Panc1 (cell line): ENCODE data around the gene TRIM10. TPM values are rescaled to one million over a fixed set of nuclear protein-coding genes. Genes with fewer than 3 reads are reported as not detected.

ENCODE experiments used
- ATAC-seq: fragments of 200-7000 bp; cut with Tn5 transposase; 2 replicates; pipeline ENCODE4 v1.9.1; 2020; ENCODE audit warnings: mild to moderate bottlenecking, moderate library complexity
- BruUV-seq: library from RNA; stranded (reverse); fragments of 400-500 nt; replicated peaks from 2 replicates; lab custom pipeline; 2021; lab: Mats Ljungman, UMichigan
- CTCF ChIA-PET: fragments of 300-600 bp; sonication (Branson Sonifier 250); formaldehyde crosslinking; loops from one replicate; lab custom pipeline; 2022; ENCODE audit warnings: antibody characterized with exemption; lab: Charles Lee
- POLR2A ChIA-PET: fragments of 300-600 bp; sonication (Branson Sonifier 250); formaldehyde crosslinking; loops from one replicate; lab custom pipeline; 2022; ENCODE audit warnings: antibody characterized with exemption; lab: Charles Lee
- DNase-seq: peaks from one replicate; pipeline ENCODE4 v3.0.0-alpha.2; 2010; ENCODE audit warnings: low read depth, low spot score
- H3K27ac ChIP-seq: 2 replicates; pipeline ENCODE4 v1.5.1; 2011; ENCODE audit warnings: mild to moderate bottlenecking, low read length, inconsistent platforms
- H3K27me3 ChIP-seq: fragments of 200-500 bp; sonication (Bioruptor generic); 2 replicates; pipeline ENCODE4 v1.6.0; 2014; ENCODE audit warnings: low read length, inconsistent platforms; ENCODE audit not compliant: control insufficient read depth, insufficient read depth
- H3K36me3 ChIP-seq: fragments of 200-500 bp; sonication (Bioruptor generic); 2 replicates; pipeline ENCODE4 v1.5.1; 2014; ENCODE audit warnings: inconsistent platforms, mild to moderate bottlenecking, low read length, moderate library complexity; ENCODE audit not compliant: control insufficient read depth, insufficient read depth
- H3K4me1 ChIP-seq: 2 replicates; pipeline ENCODE4 v1.5.1; 2011; ENCODE audit warnings: inconsistent platforms, mild to moderate bottlenecking, low read length, moderate library complexity; ENCODE audit not compliant: control insufficient read depth, insufficient read depth
- H3K4me3 ChIP-seq, 2 experiments: 2 replicates each; pipeline ENCODE4 v1.5.1; 2011 to 2012; ENCODE audit warnings: low read depth in 2 of 2, low read length in 2 of 2, mild to moderate bottlenecking in 2 of 2, inconsistent platforms in 1 of 2, moderate library complexity in 1 of 2
- H3K9me3 ChIP-seq: fragments of 200-500 bp; sonication (Bioruptor generic); 2 replicates; pipeline ENCODE4 v1.5.1; 2014; ENCODE audit warnings: low read depth, mild to moderate bottlenecking, inconsistent platforms, low read length, moderate library complexity; ENCODE audit not compliant: control insufficient read depth, insufficient read depth
- CTCF ChIP-seq: fragments of 450-650 bp; IDR thresholded peaks from 2 replicates; pipeline ENCODE4 v1.5.1; 2017; ENCODE audit warnings: mild to moderate bottlenecking
- POLR2AphosphoS5 ChIP-seq: IDR thresholded peaks from 2 replicates; pipeline ENCODE4 v1.6.1; 2012; ENCODE audit warnings: mild to moderate bottlenecking, low read depth, low read length, moderate library complexity
- REST ChIP-seq, 2 experiments: IDR thresholded peaks; 2 replicates each; pipeline ENCODE4 v1.6.1; 2011 to 2012; ENCODE audit warnings: low read depth in 2 of 2, control low read depth in 1 of 2, low read length in 1 of 2, mild to moderate bottlenecking in 1 of 2, moderate library complexity in 1 of 2; ENCODE audit not compliant: insufficient read depth in 1 of 2
- SIN3A ChIP-seq: IDR thresholded peaks from 2 replicates; pipeline ENCODE4 v1.6.1; 2012; ENCODE audit warnings: low read depth, mild to moderate bottlenecking, low read length, moderate library complexity, borderline replicate concordance; ENCODE audit not compliant: insufficient read depth
- TCF7L2 ChIP-seq: IDR thresholded peaks from 2 replicates; pipeline ENCODE4 v1.6.1; 2011; ENCODE audit warnings: mild to moderate bottlenecking, low read depth, low read length, inconsistent platforms
- in situ Hi-C: cut with HindIII; loops from 2 replicates; pipeline ENCODE4 v1.10.0; 2016; ENCODE audit warnings: low sequenced_read_pairs, low pct_unique_long_range_greater_than_20kb
- intact Hi-C: fragments of 100-400 bp; cut with micrococcal nuclease; formaldehyde crosslinking; loops from one replicate; pipeline ENCODE4 v1.10.0; 2022; ENCODE audit not compliant: unreplicated experiment
- total RNA-seq: library from RNA; stranded (reverse); gene quantifications from one replicate; pipeline ENCODE4 v1.2.1, GENCODE V29; 2021; ENCODE audit not compliant: unreplicated experiment

Gene TRIM10
- total RNA-seq, 1 experiment from 2014 or later: not detected

- in situ Hi-C loops: no loop called here
- ATAC-seq: no peak
- H3K27me3 ChIP-seq: peaks cover 5% of the 10 kb centered on the region; the same call in 1 of the 2 replicates
Observed at GRCh38 chr6:30135757-30136156, 25.3 kb downstream of the TRIM10 start, which contains the start of gene TRIM40. TSS of gene TRIM40 (plus strand) at chr6:30136140. CDS start at chr6:30137037, 897 bp downstream.

GRCh38 chr6:30135147-30135546, 25.9 kb downstream of the TRIM10 start:
- Histone ChIP-seq H3K4me3 (no peak overlapping the region), H3K36me3 (no peaks in the 10 kb centered on the region), H3K27ac (no peak overlapping the region), H3K27me3 (peaks cover 7% of the 10 kb centered on the region; the same call in 1 of the 2 replicates), H3K9me3 (no peaks in the 10 kb centered on the region), H3K4me1 (no peaks in the 10 kb centered on the region; the same call in 1 of the 2 replicates)
- CTCF ChIA-PET: no interaction called here
- intact Hi-C loops: no loop called here
- POLR2A ChIA-PET: no interaction called here
- DNase-seq: no peak
- TF ChIP-seq REST (IDR thresholded peaks at IDR 0.05; ENCODE audit: insufficient read depth in 1 of 2, low read depth in 2 of 2, low read length in 1 of 2) (no peak), POLR2AphosphoS5 (no peak), SIN3A (no peak)
- no peak for ATAC-seq
- in situ Hi-C loops: no loop called here
- BruUV-seq: no TSS peak

More at GRCh38 chr6:30135757-30136156, 25.3 kb downstream of the TRIM10 start, which contains the start of gene TRIM40:
- BruUV-seq: no TSS peak
- Histone ChIP-seq H3K36me3 (no peaks in the 10 kb centered on the region), H3K4me3 (no peak within 1 kb of the TSS), H3K9me3 (no peaks in the 10 kb centered on the region), H3K27ac (no peak within 1 kb of the TSS), H3K4me1 (no peaks in the 10 kb centered on the region; the same call in 1 of the 2 replicates)
- intact Hi-C loops: no loop called here
- ChIA-PET CTCF (no interaction called here), POLR2A (interaction anchor here (0.6 kb wide), 1 partner anchor 32 kb away, joined by 3 read pairs; no protein-coding TSS in a partner anchor)
- DNase-seq: no peak
- TF ChIP-seq REST (IDR thresholded peaks at IDR 0.05; ENCODE audit: insufficient read depth in 1 of 2, low read depth in 2 of 2, low read length in 1 of 2) (no peak), TCF7L2 (no peak), POLR2AphosphoS5 (no peak), SIN3A (no peak), CTCF (no peak)
